GM12872 (cell line): ENCODE results near the gene ALB.

Experiments used
- CTCF ChIP-seq: IDR thresholded peaks from 3 replicates; pipeline ENCODE4 v1.5.1; 2011; ENCODE audit warnings: low read depth, mild to moderate bottlenecking, low read length, moderate library complexity; ENCODE audit not compliant: insufficient read depth

ALB gene

GRCh38 chr4:73417973-73418372 is 13.9 kb downstream of the ALB start:
- no peak for TF ChIP-seq CTCF

GRCh38 chr4:73418677-73419076 is 14.6 kb downstream of the ALB start:
- no peak for TF ChIP-seq CTCF

- no peak for TF ChIP-seq CTCF
These were observed 15.3 kb downstream of the ALB start for GRCh38 chr4:73419106-73420038.

- no peak for TF ChIP-seq CTCF
These were observed 16.5 kb downstream of the ALB start for GRCh38 chr4:73420615-73421014.

GRCh38 chr4:73421708-73422457 is 17.8 kb downstream of the ALB start:
- TF ChIP-seq CTCF = no peak

- TF ChIP-seq CTCF = no peak
These were observed 18.3 kb downstream of the ALB start for GRCh38 chr4:73422458-73422752.

GRCh38 chr4:73423184-73423583 is 19.1 kb downstream of the ALB start:
- no peak for TF ChIP-seq CTCF
